T-helper 17 cell (primary cell): ENCODE measurements around the gene ZPLD1. TPM values are rescaled to one million over a fixed set of nuclear protein-coding genes. Genes with fewer than 3 reads are reported as not detected.

Experiments used
- ATAC-seq: fragments of 150-1000 bp; cut with Tn5 transposase; 2 replicates; pipeline ENCODE4 v1.10.0; 2021; ENCODE audit warnings: mild to moderate bottlenecking, moderate library complexity
- DNase-seq, 3 donors: peaks; one replicate each; pipeline versions ENCODE4 v3.0.0 to v3.0.0-alpha.2; 2020 to 2021
- H3K9me3 ChIP-seq: one replicate; pipeline ENCODE4 v1.7.0; 2013; ENCODE audit warnings: low read length, mild to moderate bottlenecking; ENCODE audit not compliant: control insufficient read depth, poor library complexity, severe bottlenecking
- H3K27ac Mint-ChIP-seq: one replicate; pipeline ENCODE4 v1.8.0; 2022; ENCODE audit warnings: mild to moderate bottlenecking, moderate library complexity, mixed read lengths
- H3K27me3 Mint-ChIP-seq: one replicate; pipeline ENCODE4 v1.8.0; 2022; ENCODE audit warnings: mixed read lengths
- H3K36me3 Mint-ChIP-seq: one replicate; pipeline ENCODE4 v1.8.0; 2022; ENCODE audit warnings: low read depth, mixed read lengths
- H3K4me1 Mint-ChIP-seq: one replicate; pipeline ENCODE4 v1.8.0; 2022; ENCODE audit warnings: mild to moderate bottlenecking, mixed read lengths
- H3K4me3 Mint-ChIP-seq: one replicate; pipeline ENCODE4 v1.8.0; 2022; ENCODE audit warnings: mild to moderate bottlenecking, moderate library complexity, mixed read lengths
- total RNA-seq, 4 donors: library from RNA in 2 of 4; stranded (reverse) in 2 of 4; gene quantifications; one replicate each; pipeline ENCODE4 v1.2.3 and lab custom pipeline; 2022 to 2026

The ZPLD1 gene
- total RNA-seq, 2 donors from 2014 or later: not detected

DNA sequence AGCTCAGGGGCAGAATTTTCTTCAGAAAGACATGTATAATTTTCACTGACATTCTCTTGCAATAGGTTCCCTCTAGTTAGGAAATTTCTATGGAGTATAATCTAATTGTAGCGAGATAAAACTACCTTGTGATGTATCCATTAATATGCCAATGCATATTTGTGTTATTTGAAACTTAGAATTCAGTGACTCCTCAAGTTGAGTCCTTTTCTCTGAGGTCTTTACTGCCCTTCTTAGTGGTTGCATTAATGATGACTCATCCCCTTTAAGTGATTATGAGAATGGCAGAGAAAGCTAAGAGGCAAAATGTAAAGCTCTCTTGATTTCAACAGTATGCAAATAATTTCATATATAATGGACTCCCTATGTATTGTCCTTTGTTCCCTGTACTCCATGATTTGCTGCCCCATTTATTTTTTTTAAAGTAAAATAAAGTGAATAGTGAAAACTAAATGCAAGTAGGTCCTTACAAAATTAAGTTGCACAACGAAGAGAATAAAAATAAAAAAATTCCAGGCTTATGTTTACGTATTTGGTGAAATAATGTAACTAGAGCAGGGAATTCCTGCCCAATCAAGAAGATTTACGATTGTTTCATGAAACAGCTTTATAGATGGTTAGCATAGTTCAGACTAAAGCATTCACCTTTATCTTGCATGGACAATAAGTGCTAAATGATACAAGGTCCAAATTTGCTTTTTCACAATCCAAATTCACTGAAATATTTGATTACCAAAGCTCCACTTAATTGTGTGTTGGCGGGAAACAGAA, 78.1 kb downstream of the ZPLD1 start:
- Mint-ChIP-seq H3K4me1 (no peaks in the 10 kb centered on the region), H3K27me3 (peaks cover 8% of the 10 kb centered on the region), H3K27ac (no peak overlapping the region), H3K4me3 (no peak overlapping the region), H3K36me3 (no peaks in the 10 kb centered on the region)
- DNase-seq (no peak), ATAC-seq (no peak)
- H3K9me3 ChIP-seq: no peaks in the 10 kb centered on the region

DNA sequence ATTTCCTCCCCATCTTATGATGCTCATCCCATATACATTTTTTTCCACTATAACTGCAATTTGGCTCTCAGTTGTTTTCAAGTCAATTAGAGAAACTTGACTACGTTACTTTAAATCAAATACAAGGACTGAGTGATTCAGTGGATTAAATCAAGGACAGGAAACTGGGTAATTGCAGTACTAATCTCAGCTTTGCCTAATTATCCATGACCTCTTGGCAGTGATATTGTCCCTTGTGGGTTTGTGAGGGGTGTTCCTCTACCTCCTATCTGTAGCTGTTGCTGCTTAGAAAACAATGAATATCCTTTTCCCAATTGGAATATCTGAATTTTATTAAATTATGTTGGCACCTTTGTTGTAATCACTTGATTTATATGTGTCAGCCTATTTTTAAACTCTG, 79.4 kb downstream of the ZPLD1 start:
- H3K27me3 Mint-ChIP-seq: peaks cover 10% of the 10 kb centered on the region
- no peaks in the 10 kb centered on the region for H3K4me1 Mint-ChIP-seq
- DNase-seq: no peak
- no peak overlapping the region for H3K27ac Mint-ChIP-seq
- no peak for ATAC-seq
- no peaks in the 10 kb centered on the region for H3K9me3 ChIP-seq
- no peak overlapping the region for H3K4me3 Mint-ChIP-seq
- H3K36me3 Mint-ChIP-seq: no peaks in the 10 kb centered on the region

DNA sequence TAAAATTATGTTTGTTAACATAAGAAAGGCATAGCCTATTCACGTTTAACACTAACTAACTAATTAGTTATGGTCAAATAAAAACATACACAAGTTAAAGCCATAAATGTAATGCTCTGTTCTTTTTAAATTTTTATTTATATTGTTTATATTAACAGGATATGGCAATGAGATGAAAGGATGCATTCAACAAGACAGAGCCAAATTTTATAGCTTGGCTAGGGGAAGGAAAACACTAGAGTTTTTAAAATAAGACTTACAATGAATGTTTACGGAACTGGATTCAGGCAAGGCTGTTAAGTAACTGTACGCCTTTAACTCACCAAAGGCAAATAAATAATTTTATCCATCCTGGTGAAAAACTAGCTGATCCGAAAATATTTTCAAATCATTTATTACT, 86.4 kb downstream of the ZPLD1 start:
- no peaks in the 10 kb centered on the region for H3K9me3 ChIP-seq
- Mint-ChIP-seq H3K27ac (no peak overlapping the region), H3K36me3 (peaks cover 2% of the 10 kb centered on the region), H3K4me3 (no peak overlapping the region), H3K27me3 (peaks cover 45% of the 10 kb centered on the region), H3K4me1 (peaks cover 2% of the 10 kb centered on the region)
- DNase-seq: no peak
- ATAC-seq: no peak

DNA sequence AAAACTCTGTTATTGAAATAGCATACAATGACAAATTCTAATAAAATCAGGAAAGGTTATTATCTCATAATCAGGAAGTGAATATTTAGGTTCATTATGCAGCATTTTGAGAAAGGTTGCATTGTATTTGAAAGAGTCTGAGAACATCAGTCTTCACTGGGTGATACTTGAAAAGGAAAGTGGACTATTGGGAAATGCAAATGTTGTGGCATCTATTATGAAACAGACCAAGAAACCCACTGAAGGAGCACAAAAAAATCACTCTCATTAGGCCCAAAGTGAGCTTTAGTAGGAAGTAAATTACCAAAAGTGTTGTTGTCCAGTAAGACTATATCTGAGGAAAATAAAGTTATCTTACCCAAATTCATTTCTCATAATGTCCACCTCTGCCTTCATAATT, 90.8 kb downstream of the ZPLD1 start:
- H3K4me1 Mint-ChIP-seq: no peaks in the 10 kb centered on the region
- ATAC-seq: no peak
- H3K4me3 Mint-ChIP-seq: no peak overlapping the region
- peaks cover 2% of the 10 kb centered on the region for H3K36me3 Mint-ChIP-seq
- H3K27me3 Mint-ChIP-seq: peaks cover 49% of the 10 kb centered on the region
- no peaks in the 10 kb centered on the region for H3K9me3 ChIP-seq
- H3K27ac Mint-ChIP-seq: no peak overlapping the region
- no peak for DNase-seq

- Mint-ChIP-seq H3K27ac (no peak overlapping the region), H3K4me1 (no peaks in the 10 kb centered on the region), H3K36me3 (peaks cover under 1% of the 10 kb centered on the region), H3K4me3 (no peak overlapping the region), H3K27me3 (peaks cover 46% of the 10 kb centered on the region)
- DNase-seq (no peak), ATAC-seq (no peak)
- H3K9me3 ChIP-seq: no peaks in the 10 kb centered on the region
These were observed 92.0 kb downstream of the ZPLD1 start for GRCh38 chr3:102526865-102527264.

GRCh38 chr3:102528727-102529126, 93.9 kb downstream of the ZPLD1 start:
- no peak for ATAC-seq
- no peak overlapping the region for H3K4me3 Mint-ChIP-seq
- H3K36me3 Mint-ChIP-seq: no peaks in the 10 kb centered on the region
- no peak overlapping the region for H3K27ac Mint-ChIP-seq
- DNase-seq: no peak
- peaks cover 42% of the 10 kb centered on the region for H3K27me3 Mint-ChIP-seq
- H3K4me1 Mint-ChIP-seq: no peaks in the 10 kb centered on the region
- H3K9me3 ChIP-seq: no peaks in the 10 kb centered on the region
